HepG2 (cell line): Measurements from ENCODE around the gene RAD9A. TPM values are rescaled to one million over a fixed set of nuclear protein-coding genes. Genes with fewer than 3 reads are reported as not detected.

Experiments
- CEBPB ChIP-seq: IDR thresholded peaks from 2 replicates; pipeline ENCODE4 v1.6.1; 2011; ENCODE audit warnings: low read depth, low read length, improper control_type of control experiment, borderline replicate concordance
- GATA4 ChIP-seq: sonication (generic); IDR thresholded peaks from 2 replicates; pipeline ENCODE4 v1.6.1; 2016; ENCODE audit warnings: antibody characterized with exemption, low read depth, borderline replicate concordance
- GFI1 ChIP-seq: sonication (generic); formaldehyde crosslinking; IDR thresholded peaks from 2 replicates; pipeline ENCODE4 v1.5.0; 2020; ENCODE audit warnings: missing genetic modification reagents, mild to moderate bottlenecking, borderline replicate concordance
- KLF15 ChIP-seq: sonication (generic); formaldehyde crosslinking; IDR thresholded peaks from 2 replicates; pipeline ENCODE4 v1.8.1; 2023; ENCODE audit warnings: borderline replicate concordance, mild to moderate bottlenecking, inconsistent platforms, missing genetic modification reagents, mixed read lengths
- NCOA5 ChIP-seq: sonication (generic); formaldehyde crosslinking; IDR thresholded peaks from 2 replicates; pipeline ENCODE4 v1.4.0; 2020; ENCODE audit warnings: missing genetic modification reagents
- RARA ChIP-seq: IDR thresholded peaks from 2 replicates; pipeline ENCODE4 v1.6.1; 2016; ENCODE audit warnings: missing genetic modification reagents, missing compliant biosample characterization
- TRIM24 ChIP-seq: sonication (generic); formaldehyde crosslinking; IDR thresholded peaks from 2 replicates; pipeline ENCODE4 v1.8.0; 2022; ENCODE audit warnings: mild to moderate bottlenecking, missing genetic modification reagents
- ZFP36L1 ChIP-seq: sonication (generic); formaldehyde crosslinking; IDR thresholded peaks from 2 replicates; pipeline ENCODE4 v1.8.0; 2022; ENCODE audit warnings: mild to moderate bottlenecking, missing genetic modification reagents, moderate library complexity
- ZNF792 ChIP-seq: IDR thresholded peaks from 2 replicates; pipeline ENCODE4 v1.6.1; 2016
- polyA plus RNA-seq, 8 experiments: library from polyadenylated mRNA; depleted of rRNA in 3 of 8; stranded (reverse) in 7 of 8; unstranded in 1 of 8; fragments of >200 nt; fragmentation: Illumina TruSeq in 4 of 8; extraction: Trizol in 4 of 8; gene quantifications; 2 replicates each; pipeline versions ENCODE4 v1.2.1 to v1.2.3, GENCODE V29; 2011 to 2016; ENCODE audit warnings: low read depth in 4 of 8, missing spikeins in 1 of 8, mixed read lengths in 1 of 8; ENCODE audit not compliant: insufficient read depth in 1 of 8
- total RNA-seq, 5 experiments: library from RNA; depleted of rRNA; stranded (reverse); fragments of >200 nt; fragmentation: Illumina TruSeq; extraction: Trizol; gene quantifications; 2 replicates each; pipeline ENCODE4 v1.2.3, GENCODE V29; 2016; ENCODE audit warnings: low read depth in 1 of 5
- TF ChIP-seq, protein P1 (sequence below): sonication (generic); formaldehyde crosslinking; IDR thresholded peaks from 2 replicates; pipeline ENCODE4 v1.5.1; 2020; ENCODE audit warnings: mild to moderate bottlenecking, missing genetic modification reagents, borderline replicate concordance
- TF ChIP-seq, protein P2 (sequence below): sonication (generic); formaldehyde crosslinking; IDR thresholded peaks from 2 replicates; pipeline ENCODE4 v1.4.0; 2020; ENCODE audit warnings: mild to moderate bottlenecking, missing genetic modification reagents
- TF ChIP-seq, protein P3 (sequence below): sonication (generic); formaldehyde crosslinking; IDR thresholded peaks from 2 replicates; pipeline ENCODE4 v1.4.0; 2020; ENCODE audit warnings: mild to moderate bottlenecking, missing genetic modification reagents
- TF ChIP-seq, protein P4 (sequence below), 2 experiments: sonication (generic) in 1 of 2; formaldehyde crosslinking in 1 of 2; IDR thresholded peaks; 2 replicates each; pipeline versions ENCODE4 v1.6.1 to v1.9.0; 2014 to 2022; ENCODE audit warnings: antibody characterized with exemption in 1 of 2, borderline replicate concordance in 1 of 2, inconsistent platforms in 1 of 2, low read depth in 1 of 2, missing genetic modification reagents in 1 of 2
- TF ChIP-seq, protein P5 (sequence below), 2 experiments: sonication (generic) in 1 of 2; formaldehyde crosslinking in 1 of 2; IDR thresholded peaks; 2 replicates each; pipeline versions ENCODE4 v1.4.0 to v1.6.1; 2016 to 2020; ENCODE audit warnings: borderline replicate concordance in 1 of 2, low read depth in 1 of 2, mild to moderate bottlenecking in 1 of 2, missing genetic modification reagents in 1 of 2

RAD9A gene
- total and polyA plus RNA-seq, 2 of the 13 experiments (the other 11 are each of a cell fraction or from before 2014, with no cell fraction given) = 10.1 to 15.7 TPM

DNA sequence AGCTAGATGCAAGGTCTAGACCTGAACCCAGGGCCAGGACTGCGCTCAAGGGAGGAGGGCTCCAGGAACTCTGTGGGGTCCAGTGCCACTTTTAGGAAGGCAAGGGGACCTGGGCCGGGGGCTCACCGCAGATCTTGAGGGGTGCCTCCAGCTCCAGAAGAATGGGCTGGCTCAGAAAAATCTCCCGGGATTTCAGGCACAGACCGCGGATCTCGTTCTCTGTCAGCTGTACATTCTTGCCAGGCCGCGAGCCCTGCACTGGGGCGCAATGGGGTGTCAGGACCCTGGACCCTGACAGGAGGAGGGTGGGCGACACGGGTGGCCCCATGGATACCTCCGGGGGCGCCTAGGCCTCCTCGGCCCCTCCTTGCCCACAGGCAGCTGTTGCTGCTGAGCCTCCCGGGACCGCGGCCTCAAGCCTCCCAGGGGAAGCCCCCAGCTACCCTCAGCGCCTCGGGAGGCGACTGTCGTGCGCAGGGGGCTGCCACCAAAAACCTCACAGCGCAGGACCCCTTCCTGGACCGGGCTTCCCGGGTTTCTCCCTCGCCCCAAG, 9.2 kb downstream of the RAD9A start (continued):
- TF ChIP-seq NCOA5 (CRISPR knock-in tag) = no peak
- no peak for TF ChIP-seq KLF15 (CRISPR knock-in tag)
- no peak for TF ChIP-seq TRIM24 (CRISPR knock-in tag)
- TF ChIP-seq, protein P1, sequence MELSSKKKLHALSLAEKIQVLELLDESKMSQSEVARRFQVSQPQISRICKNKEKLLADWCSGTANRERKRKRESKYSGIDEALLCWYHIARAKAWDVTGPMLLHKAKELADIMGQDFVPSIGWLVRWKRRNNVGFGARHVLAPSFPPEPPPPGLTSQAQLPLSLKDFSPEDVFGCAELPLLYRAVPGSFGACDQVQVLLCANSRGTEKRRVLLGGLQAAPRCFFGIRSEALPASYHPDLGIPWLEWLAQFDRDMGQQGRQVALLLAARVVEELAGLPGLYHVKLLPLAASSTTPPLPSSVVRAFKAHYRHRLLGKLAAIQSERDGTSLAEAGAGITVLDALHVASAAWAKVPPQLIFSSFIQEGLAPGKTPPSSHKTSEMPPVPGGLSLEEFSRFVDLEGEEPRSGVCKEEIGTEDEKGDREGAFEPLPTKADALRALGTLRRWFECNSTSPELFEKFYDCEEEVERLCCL (CRISPR knock-in tag) = no peak
- no peak for TF ChIP-seq ZFP36L1
- no peak for TF ChIP-seq GATA4
- TF ChIP-seq, protein P2, sequence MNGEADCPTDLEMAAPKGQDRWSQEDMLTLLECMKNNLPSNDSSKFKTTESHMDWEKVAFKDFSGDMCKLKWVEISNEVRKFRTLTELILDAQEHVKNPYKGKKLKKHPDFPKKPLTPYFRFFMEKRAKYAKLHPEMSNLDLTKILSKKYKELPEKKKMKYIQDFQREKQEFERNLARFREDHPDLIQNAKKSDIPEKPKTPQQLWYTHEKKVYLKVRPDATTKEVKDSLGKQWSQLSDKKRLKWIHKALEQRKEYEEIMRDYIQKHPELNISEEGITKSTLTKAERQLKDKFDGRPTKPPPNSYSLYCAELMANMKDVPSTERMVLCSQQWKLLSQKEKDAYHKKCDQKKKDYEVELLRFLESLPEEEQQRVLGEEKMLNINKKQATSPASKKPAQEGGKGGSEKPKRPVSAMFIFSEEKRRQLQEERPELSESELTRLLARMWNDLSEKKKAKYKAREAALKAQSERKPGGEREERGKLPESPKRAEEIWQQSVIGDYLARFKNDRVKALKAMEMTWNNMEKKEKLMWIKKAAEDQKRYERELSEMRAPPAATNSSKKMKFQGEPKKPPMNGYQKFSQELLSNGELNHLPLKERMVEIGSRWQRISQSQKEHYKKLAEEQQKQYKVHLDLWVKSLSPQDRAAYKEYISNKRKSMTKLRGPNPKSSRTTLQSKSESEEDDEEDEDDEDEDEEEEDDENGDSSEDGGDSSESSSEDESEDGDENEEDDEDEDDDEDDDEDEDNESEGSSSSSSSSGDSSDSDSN (CRISPR knock-in tag) = no peak; the same call in 1 of the 2 replicates
- TF ChIP-seq CEBPB = no peak
- TF ChIP-seq GFI1 (CRISPR knock-in tag) = no peak
- TF ChIP-seq, protein P3, sequence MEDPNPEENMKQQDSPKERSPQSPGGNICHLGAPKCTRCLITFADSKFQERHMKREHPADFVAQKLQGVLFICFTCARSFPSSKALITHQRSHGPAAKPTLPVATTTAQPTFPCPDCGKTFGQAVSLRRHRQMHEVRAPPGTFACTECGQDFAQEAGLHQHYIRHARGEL (CRISPR knock-in tag) = no peak
- TF ChIP-seq RARA (CRISPR knock-in tag) = no peak
- TF ChIP-seq, protein P4, sequence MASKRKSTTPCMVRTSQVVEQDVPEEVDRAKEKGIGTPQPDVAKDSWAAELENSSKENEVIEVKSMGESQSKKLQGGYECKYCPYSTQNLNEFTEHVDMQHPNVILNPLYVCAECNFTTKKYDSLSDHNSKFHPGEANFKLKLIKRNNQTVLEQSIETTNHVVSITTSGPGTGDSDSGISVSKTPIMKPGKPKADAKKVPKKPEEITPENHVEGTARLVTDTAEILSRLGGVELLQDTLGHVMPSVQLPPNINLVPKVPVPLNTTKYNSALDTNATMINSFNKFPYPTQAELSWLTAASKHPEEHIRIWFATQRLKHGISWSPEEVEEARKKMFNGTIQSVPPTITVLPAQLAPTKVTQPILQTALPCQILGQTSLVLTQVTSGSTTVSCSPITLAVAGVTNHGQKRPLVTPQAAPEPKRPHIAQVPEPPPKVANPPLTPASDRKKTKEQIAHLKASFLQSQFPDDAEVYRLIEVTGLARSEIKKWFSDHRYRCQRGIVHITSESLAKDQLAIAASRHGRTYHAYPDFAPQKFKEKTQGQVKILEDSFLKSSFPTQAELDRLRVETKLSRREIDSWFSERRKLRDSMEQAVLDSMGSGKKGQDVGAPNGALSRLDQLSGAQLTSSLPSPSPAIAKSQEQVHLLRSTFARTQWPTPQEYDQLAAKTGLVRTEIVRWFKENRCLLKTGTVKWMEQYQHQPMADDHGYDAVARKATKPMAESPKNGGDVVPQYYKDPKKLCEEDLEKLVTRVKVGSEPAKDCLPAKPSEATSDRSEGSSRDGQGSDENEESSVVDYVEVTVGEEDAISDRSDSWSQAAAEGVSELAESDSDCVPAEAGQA (IDR thresholded peaks at IDR 0.05; ENCODE audit: low read depth) = no peak
- TF ChIP-seq, protein P4 (CRISPR knock-in tag; IDR thresholded peaks at IDR 0.05; ENCODE audit: borderline replicate concordance) = no peak
- TF ChIP-seq, protein P5, sequence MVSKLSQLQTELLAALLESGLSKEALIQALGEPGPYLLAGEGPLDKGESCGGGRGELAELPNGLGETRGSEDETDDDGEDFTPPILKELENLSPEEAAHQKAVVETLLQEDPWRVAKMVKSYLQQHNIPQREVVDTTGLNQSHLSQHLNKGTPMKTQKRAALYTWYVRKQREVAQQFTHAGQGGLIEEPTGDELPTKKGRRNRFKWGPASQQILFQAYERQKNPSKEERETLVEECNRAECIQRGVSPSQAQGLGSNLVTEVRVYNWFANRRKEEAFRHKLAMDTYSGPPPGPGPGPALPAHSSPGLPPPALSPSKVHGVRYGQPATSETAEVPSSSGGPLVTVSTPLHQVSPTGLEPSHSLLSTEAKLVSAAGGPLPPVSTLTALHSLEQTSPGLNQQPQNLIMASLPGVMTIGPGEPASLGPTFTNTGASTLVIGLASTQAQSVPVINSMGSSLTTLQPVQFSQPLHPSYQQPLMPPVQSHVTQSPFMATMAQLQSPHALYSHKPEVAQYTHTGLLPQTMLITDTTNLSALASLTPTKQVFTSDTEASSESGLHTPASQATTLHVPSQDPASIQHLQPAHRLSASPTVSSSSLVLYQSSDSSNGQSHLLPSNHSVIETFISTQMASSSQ (IDR thresholded peaks at IDR 0.05; ENCODE audit: low read depth) = no peak
- TF ChIP-seq, protein P5 (CRISPR knock-in tag; IDR thresholded peaks at IDR 0.05; ENCODE audit: borderline replicate concordance) = no peak
- no peak for TF ChIP-seq ZNF792 (CRISPR knock-in tag)
